Measurements from ENCODE around the gene NUTM2F.
"Not testable (repeated sequence)": the region's sequence is repeated elsewhere in the genome, so short reads cannot be mapped to it uniquely, and the experiment has no call there.

GRCh38 chr9:94351901-94352723 is 23.7 kb upstream of the NUTM2F start:
- TF ChIP-seq EZH2, CTCF (IDR thresholded peaks at IDR 0.05): not testable (repeated sequence)

All from neural progenitor cell (in vitro differentiated cells).